Testis (tissue), 5 donors: Measurements from ENCODE around the gene SGSM2. TPM values are rescaled to one million over a fixed set of nuclear protein-coding genes. Genes with fewer than 3 reads are reported as not detected.

Source experiments
- DNase-seq: peaks from one replicate; pipeline ENCODE4 v3.0.0-alpha.2; 2019
- H3K27ac ChIP-seq, 2 donors: fragments of 200-600 bp; sonication (generic); one replicate each; pipeline ENCODE4 v1.5.1; 2019
- H3K27me3 ChIP-seq: fragments of 200-600 bp; sonication (generic); one replicate; pipeline ENCODE4 v1.5.1; 2019
- H3K36me3 ChIP-seq: fragments of 200-600 bp; sonication (generic); one replicate; pipeline ENCODE4 v1.5.1; 2017; ENCODE audit warnings: low read depth; ENCODE audit errors: missing control alignments
- H3K4me1 ChIP-seq: fragments of 200-600 bp; sonication (generic); one replicate; pipeline ENCODE4 v1.5.1; 2019
- H3K4me3 ChIP-seq, 2 donors: fragments of 200-600 bp; sonication (generic); one replicate each; pipeline ENCODE4 v1.5.1; 2017 to 2019
- H3K9me3 ChIP-seq: fragments of 200-600 bp; sonication (generic); one replicate; pipeline ENCODE4 v1.5.1; 2017
- CTCF ChIP-seq, 3 experiments: fragments of 450-650 bp in 2 of 3; fragments of 200-600 bp in 1 of 3; sonication (generic) in 1 of 3; IDR thresholded peaks; one replicate each; pipeline ENCODE4 v1.5.1; 2016 to 2019; ENCODE audit warnings: antibody characterized with exemption in 3 of 3, mild to moderate bottlenecking in 2 of 3, moderate library complexity in 1 of 3
- POLR2A ChIP-seq: fragments of 450-650 bp; IDR thresholded peaks from one replicate; pipeline ENCODE4 v1.6.1; 2017; ENCODE audit warnings: antibody characterized with exemption, mild to moderate bottlenecking, moderate library complexity
- WGBS, 2 donors: methylation state at CpG; one replicate each; pipeline ENCODE4 v1.1.5; 2018; 5-methylcytosine and 5-hydroxymethylcytosine counted together
- intact Hi-C: fragments of 100-400 bp; cut with DNase I; formaldehyde crosslinking; loops from one replicate; pipeline ENCODE4 v1.15.1; 2023; ENCODE audit warnings: low total_unique reads
- long read RNA-seq, 2 donors: transcript quantifications; one replicate each; lab custom pipeline, GENCODE V29; 2026
- polyA plus RNA-seq: library from polyadenylated mRNA; stranded (reverse); fragments of 350-450 nt; fragmentation: Illumina TruSeq; extraction: RNeasy Lipid Tissue Mini Kit (QIAGEN cat#74804); gene quantifications from one replicate; pipeline ENCODE4 v1.2.3, GENCODE V29; 2014; ENCODE audit warnings: low read depth, low replicate concordance; ENCODE audit not compliant: insufficient read depth
- total RNA-seq, 2 donors: library from RNA; depleted of rRNA; stranded (reverse); fragments of >200 nt; gene quantifications; one replicate each; pipeline ENCODE4 v1.2.3, GENCODE V29; 2016

SGSM2 gene
- 10 to 100 TPM; 80.5 to 88.9 TPM for total RNA-seq
- polyA plus RNA-seq: 54.1 TPM
- long read RNA-seq, donor 1, partial matches to known transcripts: 18 of 22 reads
- long read RNA-seq, donor 1, other reads (novel, unspliced or antisense): 0 of 22 reads
- long read RNA-seq, donor 2, partial matches to known transcripts: 0 of 2 reads
- long read RNA-seq, donor 2, other reads (novel, unspliced or antisense): 0 of 2 reads

- intact Hi-C loops: no loop called here
- Histone ChIP-seq H3K4me3 (peak within 1 kb of the TSS; percentile 83 to 85), H3K4me1 (peaks cover 11% of the 10 kb centered on the region), H3K9me3 (no peaks in the 10 kb centered on the region), H3K27me3 (no peaks in the 10 kb centered on the region), H3K27ac (peak within 1 kb of the TSS; percentile 79 to 84), H3K36me3 (no peaks in the 10 kb centered on the region)
- WGBS, 2 donors: 0 to 1% methylated on average over 16 to 47 of the region's 77 CpGs
- DNase-seq: peak; percentile 55
- TF ChIP-seq POLR2A (no peak), CTCF (IDR thresholded peaks at IDR 0.05) (no peak)
Measured at GRCh38 chr17:2336852-2337543, at the start of gene SGSM2. Gene SGSM2 (plus strand): TSS chr17:2337501. CDS start chr17:2337689, 188 bp downstream.

GRCh38 chr17:2289878-2290478 is 47.3 kb upstream of the SGSM2 start:
- Histone ChIP-seq H3K36me3 (no peaks in the 10 kb centered on the region), H3K4me3 (no peak overlapping the region), H3K27ac (no peak overlapping the region), H3K9me3 (no peaks in the 10 kb centered on the region), H3K27me3 (no peaks in the 10 kb centered on the region), H3K4me1 (no peaks in the 10 kb centered on the region)
- DNase-seq: no peak
- no peak for TF ChIP-seq POLR2A
- no peak for TF ChIP-seq CTCF (IDR thresholded peaks at IDR 0.05)
- WGBS, 2 donors: 83 to 95% methylated on average over 5 of the region's 5 CpGs
- intact Hi-C loops: no loop called here

GRCh38 chr17:2292100-2292499 is 45.2 kb upstream of the SGSM2 start:
- H3K36me3 ChIP-seq: no peaks in the 10 kb centered on the region
- WGBS, 2 donors: 82 to 89% methylated on average over 2 of the region's 2 CpGs
- H3K4me3 ChIP-seq: no peak overlapping the region
- no peaks in the 10 kb centered on the region for H3K4me1 ChIP-seq
- no peak overlapping the region for H3K27ac ChIP-seq
- H3K27me3 ChIP-seq: no peaks in the 10 kb centered on the region
- no peak for DNase-seq
- no peaks in the 10 kb centered on the region for H3K9me3 ChIP-seq
- intact Hi-C loops: no loop called here
- no peak for TF ChIP-seq POLR2A
- TF ChIP-seq CTCF (IDR thresholded peaks at IDR 0.05): no peak

GRCh38 chr17:2295575-2295974 is 41.7 kb upstream of the SGSM2 start:
- Histone ChIP-seq H3K9me3 (no peaks in the 10 kb centered on the region), H3K4me1 (no peaks in the 10 kb centered on the region), H3K4me3 (no peak overlapping the region), H3K27ac (no peak overlapping the region), H3K36me3 (no peaks in the 10 kb centered on the region), H3K27me3 (no peaks in the 10 kb centered on the region)
- WGBS, 2 donors: 76 to 81% methylated on average over 1 of the region's 1 CpG
- DNase-seq: no peak
- TF ChIP-seq CTCF (IDR thresholded peaks at IDR 0.05): no peak
- no peak for TF ChIP-seq POLR2A
- intact Hi-C loops: no loop called here
